ENCODE results near the gene ZNF157.
"Not testable (repeated sequence)": the region's sequence is repeated elsewhere in the genome, so short reads cannot be mapped to it uniquely, and the experiment has no call there.

ZNF157 gene

GRCh38 chrX:47373198-47373597 lies 2.8 kb downstream of the ZNF157 start:
- FAIRE-seq (no peak), DNase-seq (ENCODE audit: insufficient read length) (no peak)
- TF ChIP-seq POLR2AphosphoS5 (IDR thresholded peaks at IDR 0.05; ENCODE audit: low read depth, low read length) = no peak
- no peak for TF ChIP-seq POLR2A (IDR thresholded peaks at IDR 0.05; ENCODE audit: low read depth, low read length)
- no peak for TF ChIP-seq TAF1 (IDR thresholded peaks at IDR 0.05; ENCODE audit: borderline replicate concordance, low read depth, low read length)

- FAIRE-seq (no peak), DNase-seq (ENCODE audit: insufficient read length) (no peak)
- TF ChIP-seq POLR2AphosphoS5 (IDR thresholded peaks at IDR 0.05; ENCODE audit: low read depth, low read length) = no peak
- no peak for TF ChIP-seq TAF1 (IDR thresholded peaks at IDR 0.05; ENCODE audit: borderline replicate concordance, low read depth, low read length)
- no peak for TF ChIP-seq POLR2A (IDR thresholded peaks at IDR 0.05; ENCODE audit: low read depth, low read length)
Observed at GRCh38 chrX:47380268-47380667, 9.9 kb downstream of the ZNF157 start.

GRCh38 chrX:47380837-47381236 lies 10.5 kb downstream of the ZNF157 start:
- DNase-seq (ENCODE audit: insufficient read length); FAIRE-seq: not testable (repeated sequence)

- TF ChIP-seq POLR2A (IDR thresholded peaks at IDR 0.05; ENCODE audit: low read depth, low read length) = no peak
- TF ChIP-seq TAF1 (IDR thresholded peaks at IDR 0.05; ENCODE audit: borderline replicate concordance, low read depth, low read length) = no peak
- no peak for TF ChIP-seq POLR2AphosphoS5 (IDR thresholded peaks at IDR 0.05; ENCODE audit: low read depth, low read length)
- FAIRE-seq = peak; percentile 62
- DNase-seq (ENCODE audit: insufficient read length) = peak; percentile 26
Observed at GRCh38 chrX:47384502-47384901, 14.1 kb downstream of the ZNF157 start.

- DNase-seq (ENCODE audit: insufficient read length) (no peak), FAIRE-seq (no peak)
- no peak for TF ChIP-seq POLR2AphosphoS5 (IDR thresholded peaks at IDR 0.05; ENCODE audit: low read depth, low read length)
- no peak for TF ChIP-seq TAF1 (IDR thresholded peaks at IDR 0.05; ENCODE audit: borderline replicate concordance, low read depth, low read length)
- no peak for TF ChIP-seq POLR2A (IDR thresholded peaks at IDR 0.05; ENCODE audit: low read depth, low read length)
Observed at GRCh38 chrX:47390780-47391179, 20.4 kb downstream of the ZNF157 start.

- FAIRE-seq = no peak
- TF ChIP-seq POLR2A (IDR thresholded peaks at IDR 0.05; ENCODE audit: low read depth, low read length) (no peak), TAF1 (IDR thresholded peaks at IDR 0.05; ENCODE audit: borderline replicate concordance, low read depth, low read length) (no peak), POLR2AphosphoS5 (IDR thresholded peaks at IDR 0.05; ENCODE audit: low read depth, low read length) (no peak)
Observed at GRCh38 chrX:47413179-47413594, 42.8 kb downstream of the ZNF157 start.

GRCh38 chrX:47420265-47420664 lies 49.9 kb downstream of the ZNF157 start:
- TF ChIP-seq POLR2A (IDR thresholded peaks at IDR 0.05; ENCODE audit: low read depth, low read length) (no peak), POLR2AphosphoS5 (IDR thresholded peaks at IDR 0.05; ENCODE audit: low read depth, low read length) (no peak), TAF1 (IDR thresholded peaks at IDR 0.05; ENCODE audit: borderline replicate concordance, low read depth, low read length) (no peak)
- DNase-seq (ENCODE audit: insufficient read length) (no peak), FAIRE-seq (no peak)

More at GRCh38 chrX:47413179-47413594, 42.8 kb downstream of the ZNF157 start:
- no peak for DNase-seq (ENCODE audit: insufficient read length)

GRCh38 chrX:47420962-47421361 lies 50.6 kb downstream of the ZNF157 start:
- no peak for DNase-seq (ENCODE audit: insufficient read length)
- no peak for TF ChIP-seq TAF1 (IDR thresholded peaks at IDR 0.05; ENCODE audit: borderline replicate concordance, low read depth, low read length)
- TF ChIP-seq POLR2AphosphoS5 (IDR thresholded peaks at IDR 0.05; ENCODE audit: low read depth, low read length) = no peak
- TF ChIP-seq POLR2A (IDR thresholded peaks at IDR 0.05; ENCODE audit: low read depth, low read length) = no peak
- no peak for FAIRE-seq

GRCh38 chrX:47422444-47422843 lies 52.1 kb downstream of the ZNF157 start:
- FAIRE-seq (no peak), DNase-seq (ENCODE audit: insufficient read length) (no peak)
- TF ChIP-seq POLR2AphosphoS5 (IDR thresholded peaks at IDR 0.05; ENCODE audit: low read depth, low read length) (no peak), TAF1 (IDR thresholded peaks at IDR 0.05; ENCODE audit: borderline replicate concordance, low read depth, low read length) (no peak), POLR2A (IDR thresholded peaks at IDR 0.05; ENCODE audit: low read depth, low read length) (no peak)

- no peak for DNase-seq (ENCODE audit: insufficient read length)
- FAIRE-seq = no peak
- no peak for TF ChIP-seq TAF1 (IDR thresholded peaks at IDR 0.05; ENCODE audit: borderline replicate concordance, low read depth, low read length)
- no peak for TF ChIP-seq POLR2A (IDR thresholded peaks at IDR 0.05; ENCODE audit: low read depth, low read length)
- TF ChIP-seq POLR2AphosphoS5 (IDR thresholded peaks at IDR 0.05; ENCODE audit: low read depth, low read length) = no peak
Observed at GRCh38 chrX:47430925-47431324, 60.5 kb downstream of the ZNF157 start.

GRCh38 chrX:47446431-47446830 lies 76.1 kb downstream of the ZNF157 start:
- TF ChIP-seq POLR2A (IDR thresholded peaks at IDR 0.05; ENCODE audit: low read depth, low read length) (no peak), TAF1 (IDR thresholded peaks at IDR 0.05; ENCODE audit: borderline replicate concordance, low read depth, low read length) (no peak), POLR2AphosphoS5 (IDR thresholded peaks at IDR 0.05; ENCODE audit: low read depth, low read length) (no peak)
- no peak for DNase-seq (ENCODE audit: insufficient read length)
- no peak for FAIRE-seq

GRCh38 chrX:47446971-47447370 lies 76.6 kb downstream of the ZNF157 start:
- FAIRE-seq (no peak), DNase-seq (ENCODE audit: insufficient read length) (no peak)
- no peak for TF ChIP-seq TAF1 (IDR thresholded peaks at IDR 0.05; ENCODE audit: borderline replicate concordance, low read depth, low read length)
- no peak for TF ChIP-seq POLR2A (IDR thresholded peaks at IDR 0.05; ENCODE audit: low read depth, low read length)
- TF ChIP-seq POLR2AphosphoS5 (IDR thresholded peaks at IDR 0.05; ENCODE audit: low read depth, low read length) = no peak

- no peak for TF ChIP-seq POLR2AphosphoS5 (IDR thresholded peaks at IDR 0.05; ENCODE audit: low read depth, low read length)
- TF ChIP-seq POLR2A (IDR thresholded peaks at IDR 0.05; ENCODE audit: low read depth, low read length) = no peak
- TF ChIP-seq TAF1 (IDR thresholded peaks at IDR 0.05; ENCODE audit: borderline replicate concordance, low read depth, low read length) = no peak
- no peak for DNase-seq (ENCODE audit: insufficient read length)
- no peak for FAIRE-seq
Observed at GRCh38 chrX:47447607-47448006, 77.2 kb downstream of the ZNF157 start.
